HepG2 (cell line): ENCODE results near the gene DRAP1. TPM values are rescaled to one million over a fixed set of nuclear protein-coding genes. Genes with fewer than 3 reads are reported as not detected.

ENCODE experiments used
- CBX5 ChIP-seq: sonication (generic); formaldehyde crosslinking; IDR thresholded peaks from 2 replicates; pipeline ENCODE4 v1.4.0; 2020; ENCODE audit warnings: missing genetic modification reagents, borderline replicate concordance
- ETV6 ChIP-seq: sonication (generic); formaldehyde crosslinking; conservative IDR thresholded peaks from 2 replicates; pipeline ENCODE4 v1.4.0; 2020; ENCODE audit warnings: missing genetic modification reagents
- MBNL3 ChIP-seq: fragments of 250-450 bp; sonication (Bioruptor Pico); conservative IDR thresholded peaks from 2 replicates; pipeline ENCODE4 v1.8.0; 2022; ENCODE audit warnings: mild to moderate bottlenecking, inconsistent platforms
- RXRB ChIP-seq: IDR thresholded peaks from 2 replicates; pipeline ENCODE4 v1.6.1; 2016; ENCODE audit warnings: borderline replicate concordance, missing genetic modification reagents, missing compliant biosample characterization
- ZNF282 ChIP-seq: fragments of 450-650 bp; IDR thresholded peaks from 2 replicates; pipeline ENCODE4 v1.6.1; 2018; ENCODE audit not compliant: partially characterized antibody
- ZNF687 ChIP-seq: sonication (generic); formaldehyde crosslinking; IDR thresholded peaks from 2 replicates; pipeline ENCODE4 v1.5.1; 2020; ENCODE audit warnings: mild to moderate bottlenecking, missing genetic modification reagents, moderate library complexity
- ZSCAN21 ChIP-seq: sonication (generic); formaldehyde crosslinking; IDR thresholded peaks from 2 replicates; pipeline ENCODE4 v1.8.0; 2022; ENCODE audit warnings: mild to moderate bottlenecking, missing genetic modification reagents, moderate library complexity, borderline replicate concordance
- ZUFSP ChIP-seq: sonication (generic); formaldehyde crosslinking; IDR thresholded peaks from 2 replicates; pipeline ENCODE4 v1.9.0; 2021; ENCODE audit warnings: missing genetic modification reagents, mild to moderate bottlenecking, borderline replicate concordance
- polyA plus RNA-seq, 8 experiments: library from polyadenylated mRNA; depleted of rRNA in 3 of 8; stranded (reverse) in 7 of 8; unstranded in 1 of 8; fragments of >200 nt; fragmentation: Illumina TruSeq in 4 of 8; extraction: Trizol in 4 of 8; gene quantifications; 2 replicates each; pipeline versions ENCODE4 v1.2.1 to v1.2.3, GENCODE V29; 2011 to 2016; ENCODE audit warnings: low read depth in 4 of 8, missing spikeins in 1 of 8, mixed read lengths in 1 of 8; ENCODE audit not compliant: insufficient read depth in 1 of 8
- total RNA-seq, 5 experiments: library from RNA; depleted of rRNA; stranded (reverse); fragments of >200 nt; fragmentation: Illumina TruSeq; extraction: Trizol; gene quantifications; 2 replicates each; pipeline ENCODE4 v1.2.3, GENCODE V29; 2016; ENCODE audit warnings: low read depth in 1 of 5
- TF ChIP-seq, protein P1 (sequence below): sonication (generic); formaldehyde crosslinking; IDR thresholded peaks from 2 replicates; pipeline ENCODE4 v1.4.0; 2020; ENCODE audit warnings: missing genetic modification reagents
- TF ChIP-seq, protein P2 (sequence below): IDR thresholded peaks from 2 replicates; pipeline ENCODE4 v1.6.1; 2016
- TF ChIP-seq, protein P3 (sequence below): sonication (generic); formaldehyde crosslinking; IDR thresholded peaks from 2 replicates; pipeline ENCODE4 v1.4.0; 2020; ENCODE audit warnings: missing genetic modification reagents

Gene DRAP1
- total and polyA plus RNA-seq, 2 of the 13 experiments (the other 11 are each of a cell fraction or from before 2014, with no cell fraction given) = 46.8 to 52.3 TPM

GRCh38 chr11:65919141-65919572 lies at the start of gene DRAP1 (continued):
- TF ChIP-seq, protein P1, sequence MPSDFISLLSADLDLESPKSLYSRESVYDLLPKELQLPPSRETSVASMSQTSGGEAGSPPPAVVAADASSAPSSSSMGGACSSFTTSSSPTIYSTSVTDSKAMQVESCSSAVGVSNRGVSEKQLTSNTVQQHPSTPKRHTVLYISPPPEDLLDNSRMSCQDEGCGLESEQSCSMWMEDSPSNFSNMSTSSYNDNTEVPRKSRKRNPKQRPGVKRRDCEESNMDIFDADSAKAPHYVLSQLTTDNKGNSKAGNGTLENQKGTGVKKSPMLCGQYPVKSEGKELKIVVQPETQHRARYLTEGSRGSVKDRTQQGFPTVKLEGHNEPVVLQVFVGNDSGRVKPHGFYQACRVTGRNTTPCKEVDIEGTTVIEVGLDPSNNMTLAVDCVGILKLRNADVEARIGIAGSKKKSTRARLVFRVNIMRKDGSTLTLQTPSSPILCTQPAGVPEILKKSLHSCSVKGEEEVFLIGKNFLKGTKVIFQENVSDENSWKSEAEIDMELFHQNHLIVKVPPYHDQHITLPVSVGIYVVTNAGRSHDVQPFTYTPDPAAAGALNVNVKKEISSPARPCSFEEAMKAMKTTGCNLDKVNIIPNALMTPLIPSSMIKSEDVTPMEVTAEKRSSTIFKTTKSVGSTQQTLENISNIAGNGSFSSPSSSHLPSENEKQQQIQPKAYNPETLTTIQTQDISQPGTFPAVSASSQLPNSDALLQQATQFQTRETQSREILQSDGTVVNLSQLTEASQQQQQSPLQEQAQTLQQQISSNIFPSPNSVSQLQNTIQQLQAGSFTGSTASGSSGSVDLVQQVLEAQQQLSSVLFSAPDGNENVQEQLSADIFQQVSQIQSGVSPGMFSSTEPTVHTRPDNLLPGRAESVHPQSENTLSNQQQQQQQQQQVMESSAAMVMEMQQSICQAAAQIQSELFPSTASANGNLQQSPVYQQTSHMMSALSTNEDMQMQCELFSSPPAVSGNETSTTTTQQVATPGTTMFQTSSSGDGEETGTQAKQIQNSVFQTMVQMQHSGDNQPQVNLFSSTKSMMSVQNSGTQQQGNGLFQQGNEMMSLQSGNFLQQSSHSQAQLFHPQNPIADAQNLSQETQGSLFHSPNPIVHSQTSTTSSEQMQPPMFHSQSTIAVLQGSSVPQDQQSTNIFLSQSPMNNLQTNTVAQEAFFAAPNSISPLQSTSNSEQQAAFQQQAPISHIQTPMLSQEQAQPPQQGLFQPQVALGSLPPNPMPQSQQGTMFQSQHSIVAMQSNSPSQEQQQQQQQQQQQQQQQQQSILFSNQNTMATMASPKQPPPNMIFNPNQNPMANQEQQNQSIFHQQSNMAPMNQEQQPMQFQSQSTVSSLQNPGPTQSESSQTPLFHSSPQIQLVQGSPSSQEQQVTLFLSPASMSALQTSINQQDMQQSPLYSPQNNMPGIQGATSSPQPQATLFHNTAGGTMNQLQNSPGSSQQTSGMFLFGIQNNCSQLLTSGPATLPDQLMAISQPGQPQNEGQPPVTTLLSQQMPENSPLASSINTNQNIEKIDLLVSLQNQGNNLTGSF (CRISPR knock-in tag) = peak; percentile 88
- TF ChIP-seq ZNF687 (peak; percentile 24), ZSCAN21 (CRISPR knock-in tag) (peak; percentile 63; the same call in 1 of the 2 replicates), ZNF282 (no peak), CBX5 (CRISPR knock-in tag) (peak; percentile 95), MBNL3 (CRISPR knock-in tag) (no peak), ZUFSP (CRISPR knock-in tag) (no peak), ETV6 (CRISPR knock-in tag) (peak; percentile 87), RXRB (peak; percentile 70; the same call in 1 of the 2 replicates)
- TF ChIP-seq, protein P2, sequence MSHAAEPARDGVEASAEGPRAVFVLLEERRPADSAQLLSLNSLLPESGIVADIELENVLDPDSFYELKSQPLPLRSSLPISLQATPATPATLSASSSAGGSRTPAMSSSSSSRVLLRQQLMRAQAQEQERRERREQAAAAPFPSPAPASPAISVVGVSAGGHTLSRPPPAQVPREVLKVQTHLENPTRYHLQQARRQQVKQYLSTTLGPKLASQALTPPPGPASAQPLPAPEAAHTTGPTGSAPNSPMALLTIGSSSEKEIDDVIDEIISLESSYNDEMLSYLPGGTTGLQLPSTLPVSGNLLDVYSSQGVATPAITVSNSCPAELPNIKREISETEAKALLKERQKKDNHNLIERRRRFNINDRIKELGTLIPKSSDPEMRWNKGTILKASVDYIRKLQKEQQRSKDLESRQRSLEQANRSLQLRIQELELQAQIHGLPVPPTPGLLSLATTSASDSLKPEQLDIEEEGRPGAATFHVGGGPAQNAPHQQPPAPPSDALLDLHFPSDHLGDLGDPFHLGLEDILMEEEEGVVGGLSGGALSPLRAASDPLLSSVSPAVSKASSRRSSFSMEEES (CRISPR knock-in tag) = peak; percentile 55; the same call in 1 of the 2 replicates
- TF ChIP-seq, protein P3, sequence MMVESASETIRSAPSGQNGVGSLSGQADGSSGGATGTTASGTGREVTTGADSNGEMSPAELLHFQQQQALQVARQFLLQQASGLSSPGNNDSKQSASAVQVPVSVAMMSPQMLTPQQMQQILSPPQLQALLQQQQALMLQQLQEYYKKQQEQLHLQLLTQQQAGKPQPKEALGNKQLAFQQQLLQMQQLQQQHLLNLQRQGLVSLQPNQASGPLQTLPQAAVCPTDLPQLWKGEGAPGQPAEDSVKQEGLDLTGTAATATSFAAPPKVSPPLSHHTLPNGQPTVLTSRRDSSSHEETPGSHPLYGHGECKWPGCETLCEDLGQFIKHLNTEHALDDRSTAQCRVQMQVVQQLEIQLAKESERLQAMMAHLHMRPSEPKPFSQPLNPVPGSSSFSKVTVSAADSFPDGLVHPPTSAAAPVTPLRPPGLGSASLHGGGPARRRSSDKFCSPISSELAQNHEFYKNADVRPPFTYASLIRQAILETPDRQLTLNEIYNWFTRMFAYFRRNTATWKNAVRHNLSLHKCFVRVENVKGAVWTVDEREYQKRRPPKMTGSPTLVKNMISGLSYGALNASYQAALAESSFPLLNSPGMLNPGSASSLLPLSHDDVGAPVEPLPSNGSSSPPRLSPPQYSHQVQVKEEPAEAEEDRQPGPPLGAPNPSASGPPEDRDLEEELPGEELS (CRISPR knock-in tag) = peak; percentile 57; the same call in 1 of the 2 replicates
